ENCODE measurements around the gene SPAG6. TPM values are rescaled to one million over a fixed set of nuclear protein-coding genes. Genes with fewer than 3 reads are reported as not detected.

SPAG6 gene
- total RNA-seq, 1 experiment from 2014 or later: not detected

DNA sequence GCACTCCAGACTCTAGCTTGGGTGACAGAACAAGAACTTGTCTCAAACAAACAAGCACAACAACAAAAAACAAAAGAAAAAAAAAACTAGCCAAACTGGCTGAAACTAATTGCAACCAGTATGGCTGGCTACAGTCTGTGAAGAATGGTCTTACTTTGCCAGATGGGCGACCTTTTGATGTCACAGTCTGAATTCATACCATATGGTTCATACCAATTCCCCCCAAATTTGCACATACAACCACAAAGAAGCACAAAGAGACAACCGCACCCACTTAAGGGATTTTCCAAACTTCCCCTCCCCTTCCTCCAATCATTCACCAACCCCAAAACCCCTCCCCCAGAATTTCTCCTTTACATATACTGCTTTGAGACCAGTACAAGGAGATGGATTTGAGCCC, 114.2 kb downstream of the SPAG6 start:
- DNase-seq (ENCODE audit: low read depth): no peak

DNA sequence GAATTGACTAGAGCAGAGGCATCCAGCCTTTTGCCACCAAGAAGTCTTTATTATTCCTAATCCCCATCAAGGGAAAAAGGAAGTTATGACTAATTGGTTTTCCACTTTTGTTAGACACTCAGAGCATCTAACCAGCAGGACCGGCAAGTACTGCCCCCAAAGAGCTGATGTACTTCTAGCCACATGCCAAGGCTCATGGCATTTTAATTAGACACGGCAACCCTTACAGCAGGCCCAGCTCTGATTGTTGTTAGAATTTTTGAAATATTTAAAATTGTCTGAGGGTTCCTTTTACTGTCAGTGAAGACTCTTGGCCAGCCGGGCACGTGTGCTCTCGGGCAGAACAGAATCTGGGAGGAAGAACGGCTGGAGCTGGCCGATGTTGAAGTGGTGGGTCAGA, 114.8 kb downstream of the SPAG6 start:
- no peak for DNase-seq (ENCODE audit: low read depth)

DNA sequence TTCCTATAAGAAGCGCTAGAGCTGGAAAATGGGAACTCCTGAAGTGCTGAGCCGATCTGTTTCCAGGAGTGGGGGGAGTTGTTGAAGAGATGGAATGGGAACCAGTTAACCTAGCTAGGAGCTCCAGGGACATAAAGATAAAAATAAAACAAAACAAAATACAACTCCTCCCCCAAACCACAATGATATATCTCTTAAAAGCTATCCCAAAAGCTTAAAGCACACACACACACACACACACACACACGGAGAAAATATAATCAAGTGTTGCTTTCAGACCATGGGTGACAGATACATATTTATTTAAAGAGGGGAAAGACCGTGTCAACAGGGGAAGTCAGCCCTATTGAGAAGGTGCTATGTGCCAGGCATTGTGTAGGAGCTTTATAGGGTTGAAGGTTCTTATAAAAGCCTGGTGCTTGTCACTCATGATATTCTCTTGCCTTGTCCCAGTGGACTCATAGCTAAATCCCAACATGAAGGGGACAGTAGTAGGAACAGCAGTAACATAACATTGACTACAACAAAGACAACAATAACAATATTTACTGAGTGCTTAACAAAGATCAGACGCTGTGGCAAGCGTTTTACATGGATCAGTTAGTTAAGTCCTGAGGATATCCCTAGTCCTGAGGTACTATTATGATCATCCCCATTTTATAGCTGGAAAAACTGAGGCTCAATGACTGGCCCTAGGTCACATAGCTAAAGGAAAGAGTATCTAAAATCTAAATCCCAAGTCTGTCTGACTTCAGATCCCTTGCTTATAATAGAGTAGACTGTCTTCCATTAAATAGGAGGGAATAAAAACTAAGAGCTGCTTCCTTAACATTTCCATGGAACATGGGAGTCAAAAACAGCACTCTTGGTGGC, 115.5 kb downstream of the SPAG6 start:
- DNase-seq (ENCODE audit: low read depth): no peak

DNA sequence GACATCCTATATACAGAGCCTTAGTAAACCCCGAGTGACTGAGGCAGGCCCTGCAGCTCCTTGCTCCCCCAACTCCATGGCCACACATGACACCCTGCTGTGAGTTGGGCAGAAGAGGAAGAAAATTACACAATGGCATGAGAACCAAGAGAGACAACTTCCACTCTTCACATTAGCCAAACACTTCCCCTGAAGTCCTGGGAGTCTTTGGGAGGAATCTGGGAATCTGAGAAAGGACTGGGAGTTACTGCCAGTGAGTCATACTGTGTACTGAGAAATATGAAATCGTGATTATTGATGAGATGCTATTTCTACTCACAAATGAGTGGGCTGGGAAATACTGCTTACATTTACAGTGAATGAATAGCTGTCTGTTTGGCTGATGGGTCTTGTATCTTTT, 116.6 kb downstream of the SPAG6 start:
- DNase-seq (ENCODE audit: low read depth): peak; percentile 14

DNA sequence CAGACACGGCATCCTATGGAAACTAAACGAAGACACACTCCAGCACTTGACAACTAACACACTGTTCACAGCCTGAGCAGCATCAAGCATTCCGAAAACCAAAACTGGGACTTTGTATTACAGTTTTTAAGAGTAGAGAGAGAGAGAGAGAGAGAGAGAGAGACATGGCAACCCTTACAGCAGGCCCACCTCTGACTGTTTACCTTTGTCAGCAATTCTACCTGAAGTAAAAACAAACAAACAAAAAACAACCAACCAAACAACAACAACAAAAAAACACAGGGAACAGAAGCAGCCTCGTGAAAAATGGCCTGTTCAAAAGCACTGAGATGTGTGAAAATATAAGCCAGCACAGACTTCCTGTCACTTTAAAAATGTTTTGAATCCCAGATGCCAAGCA, 118.0 kb downstream of the SPAG6 start:
- DNase-seq (ENCODE audit: low read depth): no peak

DNA sequence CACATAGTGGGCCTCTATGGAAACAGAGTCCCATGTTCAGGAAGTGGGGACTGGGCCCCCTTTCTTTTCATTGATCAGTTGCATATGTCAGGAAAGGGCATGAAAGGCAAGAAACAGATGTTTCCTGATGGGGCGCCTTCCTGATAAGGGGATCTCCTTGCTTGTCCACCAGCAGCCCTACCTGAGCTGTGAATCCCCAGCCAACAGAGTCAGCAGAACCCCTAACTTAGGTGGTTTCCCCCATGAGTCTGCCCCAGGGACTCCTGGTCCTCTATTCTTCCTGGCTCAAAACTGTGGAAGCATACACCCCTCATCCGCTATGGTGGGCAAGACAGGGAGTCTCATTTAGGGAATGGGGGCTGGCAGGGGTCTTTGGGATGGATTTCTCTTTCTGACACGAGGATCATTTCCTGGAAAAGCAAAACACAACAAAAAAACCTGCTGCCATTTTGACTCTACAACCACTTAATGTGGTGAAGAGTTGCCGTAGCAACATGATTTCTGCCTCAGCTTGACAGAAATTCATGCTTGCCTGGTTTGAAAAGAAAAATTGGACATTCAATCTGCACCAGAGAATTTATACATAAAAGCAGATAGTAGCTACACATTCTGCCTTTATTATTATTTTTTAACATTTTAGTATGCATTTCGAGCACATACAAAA, 119.8 kb downstream of the SPAG6 start:
- DNase-seq (ENCODE audit: low read depth): no peak

DNA sequence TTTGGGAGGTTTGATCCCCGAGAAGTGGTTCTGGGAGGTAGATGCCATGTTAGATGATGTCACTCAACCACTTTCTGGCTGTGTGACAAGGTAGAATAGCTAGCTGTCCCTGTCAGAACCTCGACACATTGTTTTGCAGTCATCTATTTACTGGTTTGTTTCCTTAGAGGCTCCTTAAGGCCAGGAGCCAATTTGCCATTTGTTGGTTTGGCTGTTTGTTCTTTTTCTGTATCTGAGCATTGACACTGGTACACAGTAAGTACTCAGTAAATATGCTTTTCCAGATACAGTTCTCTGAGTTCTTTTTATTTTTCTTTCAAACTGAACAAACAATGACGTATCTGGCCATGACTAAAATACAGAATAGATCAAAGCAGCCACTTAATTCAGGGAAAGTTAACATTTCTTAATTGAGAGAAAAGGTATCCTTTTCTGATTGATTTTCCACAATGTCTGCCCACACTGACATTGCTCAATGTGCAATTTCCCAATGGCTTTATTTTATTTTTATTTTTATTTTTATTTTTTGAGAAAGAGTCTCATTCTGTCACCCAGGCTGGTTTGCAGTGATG, 121.6 kb downstream of the SPAG6 start:
- no peak for DNase-seq (ENCODE audit: low read depth)

Other genes with a start within 250 kb of the SPAG6 start
- 0.26 TPM in 1 of 2 replicates, not detected in the other for gene EBLN1, start 127.5 kb upstream of the SPAG6 start, total RNA-seq (2014; rRNA removed)
- gene COMMD3, start 29.1 kb upstream of the SPAG6 start, total RNA-seq (2014; rRNA removed): 37.5 and 56.6 TPM in 2 replicates
- 53.9 and 79.9 TPM in 2 replicates for gene BMI1, start 24.4 kb upstream of the SPAG6 start, total RNA-seq (2014; rRNA removed)

Data from LHCN-M2 (cell line).